KMS-11 (cell line): ENCODE data around the gene GPX3.

Experiments used
- H2AFZ ChIP-seq: fragments of 200-600 bp; sonication (generic); 2 replicates; pipeline ENCODE4 v1.6.1; 2016; ENCODE audit warnings: antibody characterized with exemption, mixed run types, low read depth
- H3K27ac ChIP-seq: fragments of 200-600 bp; sonication (generic); 2 replicates; pipeline ENCODE4 v1.6.1; 2016; ENCODE audit warnings: mild to moderate bottlenecking, mixed run types
- H3K27me3 ChIP-seq: fragments of 200-600 bp; sonication (generic); 2 replicates; pipeline ENCODE4 v1.6.1; 2017; ENCODE audit warnings: mild to moderate bottlenecking, low read depth, mixed run types, moderate library complexity; ENCODE audit not compliant: insufficient read depth
- H3K36me3 ChIP-seq: fragments of 200-600 bp; sonication (generic); 2 replicates; pipeline ENCODE4 v1.6.1; 2017; ENCODE audit warnings: mild to moderate bottlenecking, mixed run types; ENCODE audit not compliant: insufficient read depth
- H3K4me1 ChIP-seq: fragments of 200-600 bp; sonication (generic); 2 replicates; pipeline ENCODE4 v1.6.1; 2016; ENCODE audit warnings: mild to moderate bottlenecking, low read depth, mixed run types; ENCODE audit not compliant: poor library complexity, severe bottlenecking
- H3K4me2 ChIP-seq: fragments of 200-600 bp; sonication (generic); 2 replicates; pipeline ENCODE4 v1.7.0; 2016; ENCODE audit warnings: mild to moderate bottlenecking, mixed run types
- H3K4me3 ChIP-seq: fragments of 200-600 bp; sonication (generic); IDR thresholded peaks from 2 replicates; pipeline ENCODE4 v1.6.1; 2017; ENCODE audit warnings: low read depth, low read length, mixed read lengths; ENCODE audit not compliant: insufficient read depth
- H3K79me2 ChIP-seq: fragments of 200-600 bp; sonication (generic); 2 replicates; pipeline ENCODE4 v1.6.1; 2016; ENCODE audit warnings: low read depth, mixed run types; ENCODE audit not compliant: insufficient read depth
- H3K9ac ChIP-seq: fragments of 200-600 bp; sonication (generic); 2 replicates; pipeline ENCODE4 v1.6.1; 2016; ENCODE audit warnings: mild to moderate bottlenecking, mixed run types
- H4K20me1 ChIP-seq: fragments of 200-600 bp; sonication (generic); 2 replicates; pipeline ENCODE4 v1.6.1; 2016; ENCODE audit warnings: mild to moderate bottlenecking, mixed run types; ENCODE audit not compliant: insufficient read depth
- CTCF ChIP-seq: fragments of 200-600 bp; sonication (generic); conservative IDR thresholded peaks from 2 replicates; pipeline ENCODE4 v1.6.1; 2017; ENCODE audit warnings: low read depth, mild to moderate bottlenecking, antibody characterized with exemption, low read length, moderate library complexity, mixed read lengths

GPX3 gene

GRCh38 chr5:151029179-151030055 lies 9.0 kb downstream of the GPX3 start:
- Histone ChIP-seq H3K36me3 (no peaks in the 10 kb centered on the region), H4K20me1 (no peaks in the 10 kb centered on the region)
- no peak for TF ChIP-seq CTCF

GRCh38 chr5:151030056-151030336 lies 9.6 kb downstream of the GPX3 start:
- Histone ChIP-seq H3K9ac (no peak overlapping the region), H3K4me3 (no peak overlapping the region), H4K20me1 (no peaks in the 10 kb centered on the region), H2AFZ (no peak overlapping the region), H3K4me2 (no peak overlapping the region), H3K27ac (no peak overlapping the region), H3K4me1 (no peaks in the 10 kb centered on the region), H3K27me3 (no peaks in the 10 kb centered on the region), H3K79me2 (no peaks in the 10 kb centered on the region), H3K36me3 (no peaks in the 10 kb centered on the region)
- TF ChIP-seq CTCF, result no peak

More at GRCh38 chr5:151029179-151030055, 9.0 kb downstream of the GPX3 start:
- H3K79me2 ChIP-seq, result no peaks in the 10 kb centered on the region
- no peaks in the 10 kb centered on the region for H3K4me1 ChIP-seq
- H3K9ac ChIP-seq, result no peak overlapping the region
- no peak overlapping the region for H2AFZ ChIP-seq
- no peaks in the 10 kb centered on the region for H3K27me3 ChIP-seq
- H3K4me3 ChIP-seq, result no peak overlapping the region
- no peak overlapping the region for H3K4me2 ChIP-seq
- H3K27ac ChIP-seq, result no peak overlapping the region

GRCh38 chr5:151030379-151030778 lies 10.0 kb downstream of the GPX3 start:
- Histone ChIP-seq H4K20me1 (no peaks in the 10 kb centered on the region), H3K36me3 (no peaks in the 10 kb centered on the region)
- no peak for TF ChIP-seq CTCF

GRCh38 chr5:151031554-151031953 lies 11.2 kb downstream of the GPX3 start:
- no peak overlapping the region for H3K4me2 ChIP-seq
- H2AFZ ChIP-seq, result no peak overlapping the region
- TF ChIP-seq CTCF, result no peak
- H3K27me3 ChIP-seq, result no peaks in the 10 kb centered on the region
- no peaks in the 10 kb centered on the region for H4K20me1 ChIP-seq
- no peak overlapping the region for H3K9ac ChIP-seq
- no peak overlapping the region for H3K27ac ChIP-seq
- no peaks in the 10 kb centered on the region for H3K79me2 ChIP-seq
- no peaks in the 10 kb centered on the region for H3K4me1 ChIP-seq
- H3K4me3 ChIP-seq, result no peak overlapping the region
- no peaks in the 10 kb centered on the region for H3K36me3 ChIP-seq

More at GRCh38 chr5:151030379-151030778, 10.0 kb downstream of the GPX3 start:
- H3K4me3 ChIP-seq, result no peak overlapping the region
- H2AFZ ChIP-seq, result no peak overlapping the region
- no peaks in the 10 kb centered on the region for H3K79me2 ChIP-seq
- H3K4me2 ChIP-seq, result no peak overlapping the region
- H3K9ac ChIP-seq, result no peak overlapping the region
- H3K27ac ChIP-seq, result no peak overlapping the region
- no peaks in the 10 kb centered on the region for H3K27me3 ChIP-seq
- no peaks in the 10 kb centered on the region for H3K4me1 ChIP-seq
